Measurements from ENCODE around the gene FUS. TPM values are rescaled to one million over a fixed set of nuclear protein-coding genes. Genes with fewer than 3 reads are reported as not detected.
A peak's percentile ranks its signal among the peaks of the same experiment; 100 is the strongest.

FUS gene
- total and polyA plus RNA-seq, 9 of the 15 experiments (the other 6 are each of a cell fraction or from before 2014, with no cell fraction given), result 43.9 to 575 (median 87.2) TPM

DNA sequence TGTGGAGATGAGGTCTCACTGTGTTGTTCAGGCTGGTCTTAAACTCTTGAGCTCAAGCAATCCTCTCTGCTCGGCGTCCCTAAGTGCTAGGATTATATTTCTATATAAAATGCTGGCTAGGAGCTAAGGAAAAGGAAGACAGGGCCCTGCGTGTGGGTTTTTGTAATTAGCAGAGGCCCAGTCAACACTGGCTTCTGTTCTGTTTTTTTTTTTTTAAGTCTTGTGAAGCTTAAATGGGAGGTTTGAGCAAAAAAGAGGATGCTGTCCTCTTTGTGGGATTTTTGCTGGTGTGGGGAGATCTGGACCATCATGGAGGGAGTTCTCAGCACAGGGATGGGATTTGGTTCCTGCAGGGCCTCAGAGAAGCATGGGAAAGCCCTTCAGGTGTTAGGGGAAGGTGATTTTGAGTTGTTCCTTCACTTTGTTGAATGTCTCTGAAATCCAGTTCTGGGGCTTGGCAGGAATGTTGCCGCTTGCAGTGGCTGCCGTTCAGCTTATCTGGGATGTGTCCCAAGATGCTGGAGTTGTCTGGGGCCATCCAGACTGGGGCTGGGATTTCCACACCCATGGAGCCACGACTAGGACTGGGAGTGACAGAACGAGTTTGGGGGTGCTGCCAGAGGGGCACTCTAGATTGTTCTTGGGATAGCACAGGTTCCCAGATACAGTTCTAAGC, 18.4 kb downstream of the FUS start:
- in situ Hi-C loops (cut with MboI), result no loop called here
- H3K27ac ChIP-seq (ENCODE audit: extremely low read depth, low read depth, low read length), result no peak overlapping the region
- no TSS peak for BruUV-seq (replicated peaks)
- no peaks in the 10 kb centered on the region for H3K27me3 ChIP-seq (ENCODE audit: control insufficient read depth in 2 of 2, insufficient read depth in 2 of 2, low read length in 2 of 2)
- no peaks in the 10 kb centered on the region for H3K79me2 ChIP-seq (ENCODE audit: control insufficient read depth, insufficient read depth, low read length)
- H4K20me1 ChIP-seq (replicated peaks; ENCODE audit: control insufficient read depth, insufficient read depth, low read length), result peaks cover 19% of the 10 kb centered on the region
- WGBS (ENCODE audit: insufficient coverage, low coverage, missing lambda C conversion rate), result 48% methylated on average over 7 of the region's 7 CpGs
- H3K4me1 ChIP-seq (replicated peaks in 1 of 2; ENCODE audit: control insufficient read depth in 2 of 2, insufficient read depth in 2 of 2, low read length in 2 of 2), result peaks cover 14 to 33% of the 10 kb centered on the region in 2 experiments
- no peak for FAIRE-seq
- H3K9ac ChIP-seq (ENCODE audit: insufficient read depth in 1 of 2, low read depth in 2 of 2, low read length in 2 of 2), result no peak overlapping the region
- CTCF ChIA-PET (ENCODE audit: low intra/inter-chr PET ratio), result no interaction called here
- no peak for DNase-seq (ENCODE audit: extremely low read depth in 1 of 4, low spot score in 3 of 4)
- intact Hi-C loops (cut with micrococcal nuclease), result no loop called here
- no peak overlapping the region for H2AFZ ChIP-seq (ENCODE audit: low read depth, low read length)
- peaks cover 37% of the 10 kb centered on the region for H3K36me3 ChIP-seq (ENCODE audit: control insufficient read depth, insufficient read depth, low read length)
- H3K9me1 ChIP-seq (ENCODE audit: control insufficient read depth, insufficient read depth, low read length), result no peaks in the 10 kb centered on the region
- no peak for ATAC-seq
- no peaks in the 10 kb centered on the region for H3K9me3 ChIP-seq (replicated peaks; ENCODE audit: control insufficient read depth, insufficient read depth, low read depth, low read length)
- no peak overlapping the region for H3K4me2 ChIP-seq (ENCODE audit: insufficient read depth, low read length)
- POLR2A ChIA-PET, result interaction anchor here (0.6 to 6.2 kb wide), 18 partner anchors 8 to 1087 kb away, joined by 3 to 33 read pairs (median 3); partner anchors contain the start of genes FUS, PYDC1 and TRIM72
- TF ChIP-seq ZC3H4 (CRISPR knock-in tag; IDR thresholded peaks at IDR 0.05; ENCODE audit: borderline replicate concordance) (no peak), SUPT5H (IDR thresholded peaks at IDR 0.05) (peak; percentile 30; the same call in 1 of the 2 replicates), POLR2A (conservative IDR thresholded peaks at IDR 0.05) (0 out of 2 replicates have a peak, but pooled peaks have one; percentile 16)
- H3K4me3 ChIP-seq, result no peak overlapping the region

DNA sequence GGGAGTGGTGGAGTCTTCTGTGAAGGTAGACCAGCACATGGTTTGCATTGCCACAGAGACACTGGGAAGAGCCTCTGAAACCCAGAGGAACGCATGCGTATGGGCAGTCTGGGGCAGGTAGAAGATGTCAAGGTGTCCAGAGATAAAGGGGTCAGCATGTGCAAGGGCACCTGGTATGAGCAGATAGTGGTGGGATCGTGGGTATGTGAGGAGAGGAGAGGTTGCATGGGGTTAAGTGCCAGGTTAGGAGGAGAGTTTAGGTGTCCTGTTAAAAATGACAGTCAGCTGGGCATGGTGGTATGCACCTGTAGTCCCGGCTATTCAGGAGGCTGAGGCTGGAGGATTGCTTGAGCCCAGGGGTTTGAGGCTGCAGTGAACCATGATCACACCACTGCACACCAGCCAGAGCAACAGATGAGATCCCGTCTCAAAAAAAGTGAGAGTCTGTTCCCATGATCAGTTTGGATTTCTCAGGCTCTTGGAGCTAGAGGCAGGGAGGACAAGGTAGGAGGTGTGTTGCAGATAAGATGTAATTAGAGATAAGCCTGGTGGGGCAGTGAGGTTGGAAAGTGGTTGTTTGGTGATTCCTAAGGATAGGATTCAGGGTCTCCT, 19.6 kb downstream of the FUS start:
- DNase-seq (ENCODE audit: extremely low read depth in 1 of 4, low spot score in 3 of 4) (no peak), ATAC-seq (no peak), FAIRE-seq (peak; percentile 23)
- 50% methylated on average over 5 of the region's 5 CpGs for WGBS (ENCODE audit: insufficient coverage, low coverage, missing lambda C conversion rate)
- peaks cover 14 to 33% of the 10 kb centered on the region in 2 experiments for H3K4me1 ChIP-seq (replicated peaks in 1 of 2; ENCODE audit: control insufficient read depth in 2 of 2, insufficient read depth in 2 of 2, low read length in 2 of 2)
- in situ Hi-C loops (cut with MboI) (loop anchor here (5.0 kb wide), 1 partner anchor 93 kb away; no protein-coding TSS in a partner anchor), intact Hi-C loops (cut with micrococcal nuclease) (loop anchor here (2.0 to 10.0 kb wide), 4 partner anchors 53 to 665 kb away; no protein-coding TSS in a partner anchor)
- H3K4me2 ChIP-seq (ENCODE audit: insufficient read depth, low read length), result no peak overlapping the region
- ChIA-PET POLR2A (interaction anchor here (0.9 to 6.2 kb wide), 9 partner anchors 8 to 103 kb away, joined by 3 to 33 read pairs (median 10); partner anchors contain the start of genes FUS, PYDC1 and TRIM72), CTCF (ENCODE audit: low intra/inter-chr PET ratio) (no interaction called here)
- H3K4me3 ChIP-seq, result no peak overlapping the region
- H3K27me3 ChIP-seq (ENCODE audit: control insufficient read depth in 2 of 2, insufficient read depth in 2 of 2, low read length in 2 of 2), result no peaks in the 10 kb centered on the region
- peaks cover 26% of the 10 kb centered on the region for H3K36me3 ChIP-seq (ENCODE audit: control insufficient read depth, insufficient read depth, low read length)
- no peaks in the 10 kb centered on the region for H3K79me2 ChIP-seq (ENCODE audit: control insufficient read depth, insufficient read depth, low read length)
- no peak overlapping the region for H3K27ac ChIP-seq (ENCODE audit: extremely low read depth, low read depth, low read length)
- H2AFZ ChIP-seq (ENCODE audit: low read depth, low read length), result no peak overlapping the region
- no TSS peak for BruUV-seq (replicated peaks)
- no peaks in the 10 kb centered on the region for H3K9me3 ChIP-seq (replicated peaks; ENCODE audit: control insufficient read depth, insufficient read depth, low read depth, low read length)
- peaks cover 19% of the 10 kb centered on the region for H4K20me1 ChIP-seq (replicated peaks; ENCODE audit: control insufficient read depth, insufficient read depth, low read length)
- H3K9ac ChIP-seq (ENCODE audit: insufficient read depth in 1 of 2, low read depth in 2 of 2, low read length in 2 of 2), result no peak overlapping the region
- no peaks in the 10 kb centered on the region for H3K9me1 ChIP-seq (ENCODE audit: control insufficient read depth, insufficient read depth, low read length)
- TF ChIP-seq SRSF9 (IDR thresholded peaks at IDR 0.05; ENCODE audit: borderline replicate concordance, low read depth, low read length), result no peak
- TF ChIP-seq, protein P1, sequence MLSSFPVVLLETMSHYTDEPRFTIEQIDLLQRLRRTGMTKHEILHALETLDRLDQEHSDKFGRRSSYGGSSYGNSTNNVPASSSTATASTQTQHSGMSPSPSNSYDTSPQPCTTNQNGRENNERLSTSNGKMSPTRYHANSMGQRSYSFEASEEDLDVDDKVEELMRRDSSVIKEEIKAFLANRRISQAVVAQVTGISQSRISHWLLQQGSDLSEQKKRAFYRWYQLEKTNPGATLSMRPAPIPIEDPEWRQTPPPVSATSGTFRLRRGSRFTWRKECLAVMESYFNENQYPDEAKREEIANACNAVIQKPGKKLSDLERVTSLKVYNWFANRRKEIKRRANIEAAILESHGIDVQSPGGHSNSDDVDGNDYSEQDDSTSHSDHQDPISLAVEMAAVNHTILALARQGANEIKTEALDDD (IDR thresholded peaks at IDR 0.05), result no peak
- no peak for TF ChIP-seq ZNF695 (CRISPR knock-in tag; IDR thresholded peaks at IDR 0.05)
- TF ChIP-seq FOS (IDR thresholded peaks at IDR 0.05; ENCODE audit: extremely low read depth, insufficient read length), result no peak
- no peak for TF ChIP-seq HLTF (IDR thresholded peaks at IDR 0.05)
- TF ChIP-seq RBBP5 (IDR thresholded peaks at IDR 0.05; ENCODE audit: borderline replicate concordance, insufficient read depth, low read length, poor library complexity, severe bottlenecking), result no peak
- TF ChIP-seq, protein P2, sequence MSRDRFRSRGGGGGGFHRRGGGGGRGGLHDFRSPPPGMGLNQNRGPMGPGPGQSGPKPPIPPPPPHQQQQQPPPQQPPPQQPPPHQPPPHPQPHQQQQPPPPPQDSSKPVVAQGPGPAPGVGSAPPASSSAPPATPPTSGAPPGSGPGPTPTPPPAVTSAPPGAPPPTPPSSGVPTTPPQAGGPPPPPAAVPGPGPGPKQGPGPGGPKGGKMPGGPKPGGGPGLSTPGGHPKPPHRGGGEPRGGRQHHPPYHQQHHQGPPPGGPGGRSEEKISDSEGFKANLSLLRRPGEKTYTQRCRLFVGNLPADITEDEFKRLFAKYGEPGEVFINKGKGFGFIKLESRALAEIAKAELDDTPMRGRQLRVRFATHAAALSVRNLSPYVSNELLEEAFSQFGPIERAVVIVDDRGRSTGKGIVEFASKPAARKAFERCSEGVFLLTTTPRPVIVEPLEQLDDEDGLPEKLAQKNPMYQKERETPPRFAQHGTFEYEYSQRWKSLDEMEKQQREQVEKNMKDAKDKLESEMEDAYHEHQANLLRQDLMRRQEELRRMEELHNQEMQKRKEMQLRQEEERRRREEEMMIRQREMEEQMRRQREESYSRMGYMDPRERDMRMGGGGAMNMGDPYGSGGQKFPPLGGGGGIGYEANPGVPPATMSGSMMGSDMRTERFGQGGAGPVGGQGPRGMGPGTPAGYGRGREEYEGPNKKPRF (IDR thresholded peaks at IDR 0.05; ENCODE audit: low read depth, low read length), result no peak
- no peak for TF ChIP-seq ATF7 (IDR thresholded peaks at IDR 0.05)
